HFF-Myc (cell line): ENCODE results near the gene CTRL.

ENCODE experiments used
- DNase-seq: peaks from one replicate; pipeline ENCODE4 v3.0.0-alpha.2; 2011; ENCODE audit warnings: low read depth; ENCODE audit errors: extremely low read depth
- H3K4me3 ChIP-seq: replicated peaks from 2 replicates; pipeline ENCODE4 v1.5.1; 2011; ENCODE audit warnings: low read depth, mild to moderate bottlenecking, control low read depth, low read length
- TF ChIP-seq, protein P1 (sequence below): IDR thresholded peaks from 2 replicates; pipeline ENCODE4 v1.5.1; 2012; ENCODE audit warnings: mild to moderate bottlenecking, low read depth, low read length, control low read depth; ENCODE audit errors: missing control alignments

CTRL gene

DNA sequence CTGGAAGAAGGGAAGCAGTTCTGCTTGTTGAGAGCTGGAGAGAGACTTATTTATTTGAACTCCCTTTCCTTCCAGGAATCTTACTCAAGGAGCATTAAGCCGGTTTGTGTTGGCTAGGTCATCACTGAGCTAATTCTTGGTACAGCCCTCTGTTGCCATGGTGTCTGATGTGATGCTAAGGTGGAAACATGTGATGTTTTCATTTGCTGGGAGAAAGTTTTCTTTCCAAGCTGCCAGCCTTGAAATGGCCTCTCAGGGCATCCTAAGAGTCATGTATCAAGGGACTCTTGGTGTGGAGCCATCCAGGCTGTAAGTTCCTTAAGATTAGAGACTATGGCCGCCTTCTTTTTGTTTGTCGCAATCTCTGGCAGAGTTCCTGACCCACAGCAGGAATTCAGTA, 34.4 kb downstream of the CTRL start:
- no peak overlapping the region for H3K4me3 ChIP-seq
- no peak for DNase-seq
- TF ChIP-seq, protein P1, sequence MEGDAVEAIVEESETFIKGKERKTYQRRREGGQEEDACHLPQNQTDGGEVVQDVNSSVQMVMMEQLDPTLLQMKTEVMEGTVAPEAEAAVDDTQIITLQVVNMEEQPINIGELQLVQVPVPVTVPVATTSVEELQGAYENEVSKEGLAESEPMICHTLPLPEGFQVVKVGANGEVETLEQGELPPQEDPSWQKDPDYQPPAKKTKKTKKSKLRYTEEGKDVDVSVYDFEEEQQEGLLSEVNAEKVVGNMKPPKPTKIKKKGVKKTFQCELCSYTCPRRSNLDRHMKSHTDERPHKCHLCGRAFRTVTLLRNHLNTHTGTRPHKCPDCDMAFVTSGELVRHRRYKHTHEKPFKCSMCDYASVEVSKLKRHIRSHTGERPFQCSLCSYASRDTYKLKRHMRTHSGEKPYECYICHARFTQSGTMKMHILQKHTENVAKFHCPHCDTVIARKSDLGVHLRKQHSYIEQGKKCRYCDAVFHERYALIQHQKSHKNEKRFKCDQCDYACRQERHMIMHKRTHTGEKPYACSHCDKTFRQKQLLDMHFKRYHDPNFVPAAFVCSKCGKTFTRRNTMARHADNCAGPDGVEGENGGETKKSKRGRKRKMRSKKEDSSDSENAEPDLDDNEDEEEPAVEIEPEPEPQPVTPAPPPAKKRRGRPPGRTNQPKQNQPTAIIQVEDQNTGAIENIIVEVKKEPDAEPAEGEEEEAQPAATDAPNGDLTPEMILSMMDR, result no peak

DNA sequence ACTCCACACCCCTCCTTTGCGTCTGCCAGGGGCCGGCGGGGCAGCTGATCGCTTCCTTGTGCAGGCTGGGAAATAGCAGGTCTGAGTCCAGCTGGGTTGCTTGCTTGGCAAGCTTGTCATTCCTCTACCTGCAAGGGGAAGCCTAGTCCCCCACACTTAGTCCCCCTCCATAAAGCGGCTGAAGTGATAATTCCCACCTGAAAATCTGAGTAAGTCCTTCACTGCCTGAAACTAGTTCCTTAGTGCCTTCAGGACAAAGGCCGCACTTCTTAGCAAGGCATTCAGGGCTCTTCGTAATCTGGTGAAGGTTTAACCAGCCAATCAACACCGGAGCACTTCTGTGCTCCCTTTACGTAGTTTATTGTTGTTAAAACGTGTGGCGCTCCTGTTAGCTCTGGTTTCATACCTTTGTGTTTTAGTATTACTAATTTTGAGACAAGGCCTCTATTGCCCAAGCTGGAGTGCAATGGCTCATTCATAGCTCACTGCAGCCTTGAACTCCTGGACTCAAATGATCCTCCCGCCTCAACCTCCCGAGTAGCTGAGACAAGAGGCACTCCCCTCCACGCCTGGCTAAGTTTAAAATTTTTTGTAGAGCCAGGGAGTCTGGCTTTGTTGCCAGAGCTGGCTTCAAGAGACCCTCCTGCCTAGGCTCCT, 37.8 kb downstream of the CTRL start:
- TF ChIP-seq, protein P1, result no peak
- H3K4me3 ChIP-seq, result peak overlapping the region; percentile 98
- DNase-seq, result no peak

DNA sequence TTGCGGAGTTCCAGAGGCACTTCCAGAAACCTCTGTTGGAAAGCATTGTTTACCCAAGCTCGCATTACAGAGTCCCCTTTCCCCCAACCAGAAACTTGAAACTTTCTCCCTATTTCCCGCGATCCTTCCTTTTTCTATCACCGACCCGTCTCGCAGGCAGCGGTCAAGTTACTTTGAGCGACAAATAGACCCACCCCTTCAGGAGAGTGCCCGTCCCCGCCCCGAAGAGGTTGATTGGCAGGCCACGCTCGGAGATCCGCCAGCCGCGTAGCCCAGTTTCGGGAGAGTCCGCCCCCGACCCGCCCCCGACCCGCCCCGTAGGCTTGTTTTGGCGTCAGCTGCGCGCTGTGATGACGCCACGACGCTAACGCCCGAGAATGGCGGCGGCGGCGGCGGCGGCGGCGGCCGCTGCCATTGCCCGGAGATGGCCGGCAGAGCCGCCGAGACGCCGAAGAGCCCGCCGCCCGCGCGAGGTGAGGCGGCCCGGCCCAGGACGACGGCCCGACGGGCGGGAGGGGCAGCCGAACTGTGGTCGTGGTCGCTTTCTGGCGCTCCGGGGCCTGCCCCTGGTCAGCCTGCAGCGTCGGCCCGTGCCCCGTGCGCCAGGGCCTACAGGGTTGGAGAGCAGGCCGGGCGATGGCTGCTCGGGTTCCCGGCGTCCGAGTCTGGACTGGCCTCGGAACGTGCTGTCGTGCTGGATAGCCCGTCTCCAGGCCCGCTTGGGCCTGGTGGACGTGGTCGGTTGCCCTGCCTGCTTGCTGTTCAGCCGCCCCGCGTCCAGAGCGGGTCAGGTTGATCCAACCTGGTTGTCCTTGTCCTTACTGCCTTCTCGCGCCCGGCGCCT, 38.5 kb downstream of the CTRL start, which contains the start of gene PSKH1:
TSS of gene PSKH1 (plus strand) at position 356 of the 844 bp plus-strand sequence. CDS start 15,496 bp downstream, outside the sequence.
- TF ChIP-seq, protein P1, result no peak
- peak within 1 kb of the TSS; percentile 98 for H3K4me3 ChIP-seq
- peak; percentile 81 for DNase-seq

DNA sequence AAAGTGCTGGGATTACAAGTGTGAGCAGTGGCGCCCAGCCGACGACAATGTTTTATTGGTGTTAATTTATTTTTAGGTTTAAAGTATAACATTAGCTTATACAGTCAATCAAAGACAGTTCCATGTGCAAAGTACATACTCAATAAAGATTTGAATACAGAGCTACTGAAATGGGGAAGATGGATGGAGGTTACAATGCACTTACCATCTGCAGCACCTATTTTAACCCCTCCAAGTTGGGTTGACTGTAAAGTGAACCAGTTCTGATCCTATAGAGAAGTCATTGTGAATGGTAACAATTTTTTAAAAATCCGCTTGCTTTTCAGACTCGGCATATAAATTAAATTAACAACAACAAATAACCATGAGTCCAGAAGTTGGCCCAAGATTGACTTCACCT, 39.3 kb downstream of the CTRL start:
- DNase-seq, result no peak
- TF ChIP-seq, protein P1, result no peak
- peak overlapping the region; percentile 36 for H3K4me3 ChIP-seq

DNA sequence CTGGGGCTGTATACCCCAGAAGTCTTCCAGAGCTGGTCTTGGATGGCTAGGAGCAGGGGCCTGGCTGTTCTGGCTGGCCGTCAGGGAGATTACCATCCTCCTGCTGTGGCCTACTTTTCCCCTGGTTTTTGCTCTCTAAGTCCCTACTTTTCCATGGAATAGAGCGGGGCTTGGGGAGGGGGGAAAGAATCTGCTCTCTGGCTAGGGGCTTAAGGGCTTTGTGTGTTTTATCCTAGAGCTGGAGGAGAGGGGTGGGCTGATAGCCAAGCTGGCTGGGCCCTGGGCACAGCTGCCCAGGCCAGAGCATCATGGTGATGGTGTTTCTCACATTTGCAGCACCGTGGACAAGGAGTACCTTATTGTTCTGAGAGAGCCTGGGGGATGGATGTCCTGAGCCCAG, 43.3 kb downstream of the CTRL start:
- DNase-seq, result no peak
- TF ChIP-seq, protein P1, result no peak

DNA sequence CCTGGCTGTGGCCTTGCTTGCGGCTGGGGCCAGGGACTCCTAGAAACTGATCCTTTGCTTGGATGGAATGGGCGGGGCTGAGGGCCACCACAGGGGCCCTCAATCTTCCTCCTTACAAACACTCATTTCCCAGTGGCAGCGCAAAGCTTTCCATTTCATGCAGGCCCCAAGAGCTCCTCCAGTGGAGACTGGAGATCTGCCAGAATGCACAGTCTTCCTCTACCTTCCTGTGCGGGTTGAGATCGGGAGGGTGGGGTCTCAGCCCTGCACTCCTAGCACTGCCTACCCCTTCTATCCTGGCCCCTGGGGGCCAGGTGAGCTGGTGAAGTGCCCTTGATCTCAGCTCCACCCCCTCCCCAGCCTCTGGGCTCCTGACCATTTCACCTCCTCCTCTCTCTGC, 45.3 kb downstream of the CTRL start:
- TF ChIP-seq, protein P1, result no peak
- H3K4me3 ChIP-seq, result no peak overlapping the region
- no peak for DNase-seq

More for the DNA sequence above, 43.3 kb downstream of the CTRL start:
- H3K4me3 ChIP-seq, result no peak overlapping the region
